OCI-M2 (cell line): Measurements from ENCODE around the gene DNAJC21.
A peak's percentile ranks its signal among the peaks of the same experiment; 100 is the strongest.

ENCODE experiments used
- DNase-seq: peaks from one replicate; lab custom pipeline; 2025; ENCODE audit not compliant: unreplicated experiment; lab: John Stamatoyannopoulos, UW

Gene DNAJC21

DNA sequence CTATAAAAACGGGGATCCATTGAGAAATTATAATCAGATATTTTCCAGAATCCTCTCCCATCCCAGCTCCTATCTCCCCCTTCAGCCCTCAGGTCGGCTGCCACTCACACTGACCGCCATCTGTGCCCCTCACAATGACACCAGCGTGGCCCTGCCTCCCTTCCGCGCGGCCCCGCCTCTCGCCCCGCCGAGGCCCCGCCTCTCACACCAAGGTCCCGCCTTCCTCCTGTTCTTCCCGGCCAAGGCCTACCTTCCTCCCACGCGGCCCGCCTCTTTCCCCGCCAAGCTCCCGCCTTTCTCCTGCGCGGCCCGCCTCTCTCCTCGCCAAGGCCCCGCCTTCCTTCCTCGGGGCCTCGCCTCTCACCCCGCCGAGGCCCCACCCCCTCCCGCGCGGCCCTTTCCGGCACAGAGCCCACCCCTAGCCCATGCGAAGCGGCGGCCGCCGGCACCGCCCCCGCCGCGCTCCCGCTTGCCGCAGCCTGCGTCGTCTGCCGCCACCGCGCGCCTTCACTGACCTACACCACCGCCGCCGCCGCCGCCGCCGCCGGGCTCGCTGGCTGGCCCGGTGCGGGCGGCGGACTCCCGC, at the start of gene DNAJC21:
TSS of gene DNAJC21 (plus strand) at position 426 of the 586 bp plus-strand sequence. CDS start 261 bp downstream, outside the sequence.
- peak; percentile 51 for DNase-seq

DNA sequence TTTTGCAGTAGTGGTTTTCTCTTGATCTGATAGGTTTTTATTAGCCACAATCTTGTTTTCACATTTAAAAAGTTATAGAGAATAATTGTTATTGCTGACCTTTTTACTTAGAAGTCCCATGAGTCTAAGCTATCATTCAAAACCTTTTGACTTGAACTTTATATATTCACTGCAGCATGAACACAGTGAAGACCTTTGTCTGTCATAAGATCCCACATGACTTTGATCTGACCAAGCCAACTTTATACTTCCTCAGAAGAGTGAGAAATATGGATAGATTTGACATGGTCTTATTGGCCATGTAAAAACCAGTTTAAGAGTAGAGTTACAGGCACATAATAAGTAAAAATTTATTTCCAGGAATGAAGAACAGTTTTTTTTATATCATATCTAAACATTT, 48.1 kb upstream of the DNAJC21 start:
- no peak for DNase-seq

DNA sequence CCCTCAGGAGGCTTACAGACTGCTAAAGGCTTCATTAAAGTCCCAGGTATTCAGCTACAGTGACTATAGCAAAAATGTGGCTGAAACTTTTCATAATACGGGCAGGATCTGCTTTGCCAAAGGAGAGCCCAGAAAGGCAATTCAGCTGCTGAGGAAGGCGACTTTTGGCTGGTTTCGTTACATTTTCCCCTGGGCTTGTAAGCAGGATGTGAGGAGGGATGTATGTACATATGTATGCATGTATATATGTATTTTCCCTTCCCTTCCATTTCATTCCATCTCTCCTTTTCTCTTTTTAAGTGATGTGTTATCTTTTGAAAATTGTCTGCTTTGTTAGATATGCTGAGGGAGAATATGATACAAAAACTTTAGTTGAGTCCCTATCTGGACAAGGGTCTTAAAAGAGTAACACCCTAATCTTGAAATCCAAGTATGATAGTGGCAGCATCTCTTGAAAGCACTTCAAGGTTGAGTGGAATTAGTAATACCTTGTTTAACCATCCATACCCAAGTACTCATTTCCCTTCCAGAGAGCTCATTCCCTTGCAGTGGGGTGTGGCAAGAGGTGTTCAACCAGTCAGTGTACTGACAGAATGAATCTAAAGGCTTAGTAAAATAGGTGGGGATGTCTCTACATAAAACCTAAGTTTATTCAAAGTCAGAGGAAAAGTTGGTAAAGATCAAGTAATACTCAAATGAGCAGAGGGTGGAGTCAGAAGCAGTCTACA, 42.8 kb upstream of the DNAJC21 start:
- no peak for DNase-seq

DNA sequence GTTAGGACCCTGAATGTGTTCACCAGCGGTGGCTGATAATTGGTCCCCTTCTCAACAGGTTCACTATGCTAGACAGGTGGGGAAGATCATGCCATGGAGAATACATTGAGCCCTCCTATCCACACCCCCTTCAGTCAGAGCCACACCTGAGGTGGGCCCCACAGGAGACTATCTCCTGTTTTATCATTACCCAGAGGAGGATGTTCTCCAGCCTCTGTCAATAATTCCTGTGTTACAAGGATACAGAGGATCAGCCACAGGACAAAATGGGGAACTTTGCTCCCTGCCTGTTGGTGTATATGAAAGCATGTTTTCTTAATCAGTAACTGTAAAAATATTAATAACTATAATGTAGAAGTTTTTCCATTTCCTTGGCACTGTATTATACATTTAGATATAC, 40.0 kb upstream of the DNAJC21 start:
- DNase-seq = no peak

DNA sequence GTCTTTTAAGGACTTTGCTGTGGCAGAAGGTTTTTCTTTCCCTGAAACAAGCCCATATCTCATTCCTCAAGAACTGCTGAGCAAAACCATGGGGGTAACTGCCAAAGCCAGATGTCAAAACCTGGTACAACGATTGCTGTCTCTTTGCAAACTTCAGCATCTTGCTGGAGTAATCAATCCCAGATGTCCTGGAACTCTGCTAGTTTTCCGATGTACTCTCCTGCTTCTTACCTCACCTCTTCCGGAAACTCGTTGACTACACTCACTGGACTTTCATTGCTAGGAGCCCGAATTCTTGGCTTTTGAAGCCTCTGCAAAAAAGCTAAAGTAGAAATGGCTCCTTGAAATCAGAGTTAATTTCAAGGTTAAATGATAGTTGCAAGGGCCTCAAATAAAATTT, 37.4 kb upstream of the DNAJC21 start:
- no peak for DNase-seq

DNA sequence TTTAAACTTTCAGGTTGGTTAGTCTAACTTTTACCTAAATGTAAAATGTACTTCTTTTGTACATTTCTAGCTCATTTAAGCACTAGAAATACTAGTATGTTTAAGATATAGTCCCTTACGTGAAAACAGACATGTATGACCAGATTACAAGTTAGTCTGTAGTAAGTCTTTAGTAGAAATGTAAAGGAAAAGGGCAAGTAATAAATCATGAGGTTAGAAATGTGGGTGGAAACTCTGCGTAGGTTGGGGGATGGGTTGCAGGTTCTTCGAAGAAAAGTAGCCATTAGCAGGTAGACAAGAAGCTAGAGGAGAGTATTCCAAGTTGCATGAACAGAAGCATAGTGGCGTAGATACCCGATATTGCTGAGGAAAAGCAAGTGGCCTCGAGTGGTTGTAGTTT, 36.9 kb upstream of the DNAJC21 start:
- no peak for DNase-seq

DNA sequence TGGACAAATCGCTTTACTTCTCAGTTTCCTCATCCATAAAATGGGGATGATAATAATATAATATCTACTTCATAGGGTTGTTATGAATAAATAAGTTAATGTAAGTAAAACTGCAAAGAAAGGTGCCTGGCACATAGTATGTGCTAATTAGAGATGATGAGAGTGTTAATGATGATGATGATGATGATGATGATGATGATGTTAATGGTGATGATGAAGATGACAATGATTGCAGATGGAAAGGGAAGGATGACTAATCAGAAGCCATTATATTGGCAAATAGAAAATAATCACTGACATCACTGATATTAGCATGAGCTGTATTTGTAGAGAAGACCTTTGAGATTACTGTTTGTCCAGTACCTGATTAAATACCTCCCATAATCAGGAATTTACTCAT, 34.6 kb upstream of the DNAJC21 start:
- DNase-seq = no peak

DNA sequence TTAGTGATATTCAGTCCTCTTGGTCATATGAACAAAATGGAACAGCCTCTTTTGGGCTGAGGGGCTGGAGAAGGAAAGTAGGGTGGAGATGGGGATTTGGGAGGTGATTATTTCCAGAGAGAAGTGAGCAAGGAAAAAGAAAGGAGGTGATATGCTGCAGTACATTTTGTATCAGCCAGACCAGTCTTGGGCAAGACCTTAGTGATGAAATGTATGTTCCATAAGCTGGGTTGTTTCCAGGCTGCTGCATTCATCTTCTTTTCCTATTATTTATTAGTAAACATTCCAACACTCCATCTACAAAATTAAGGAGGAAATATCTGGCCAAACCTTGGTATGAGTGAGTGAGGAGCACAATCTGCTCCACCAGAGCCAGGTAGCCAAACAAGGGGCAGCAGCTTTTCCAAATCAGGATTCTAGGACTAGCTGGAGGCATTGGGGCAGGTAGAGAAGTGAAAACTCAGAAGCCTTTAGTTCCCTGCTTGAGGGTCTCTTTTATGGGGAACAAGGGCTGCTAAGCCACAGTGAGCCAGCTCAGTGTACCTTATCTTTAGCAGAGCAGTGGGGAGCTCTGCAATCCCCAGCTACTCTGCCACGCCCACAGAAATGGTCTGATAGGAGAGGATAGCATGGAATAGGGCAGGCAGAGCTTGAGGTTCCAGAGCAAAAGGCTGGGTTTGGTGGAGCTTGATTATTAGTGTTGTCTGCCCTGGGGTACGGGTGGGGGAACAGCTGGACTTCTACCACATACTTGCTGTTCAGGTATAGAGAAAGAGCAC, 33.5 kb upstream of the DNAJC21 start:
- DNase-seq = no peak

DNA sequence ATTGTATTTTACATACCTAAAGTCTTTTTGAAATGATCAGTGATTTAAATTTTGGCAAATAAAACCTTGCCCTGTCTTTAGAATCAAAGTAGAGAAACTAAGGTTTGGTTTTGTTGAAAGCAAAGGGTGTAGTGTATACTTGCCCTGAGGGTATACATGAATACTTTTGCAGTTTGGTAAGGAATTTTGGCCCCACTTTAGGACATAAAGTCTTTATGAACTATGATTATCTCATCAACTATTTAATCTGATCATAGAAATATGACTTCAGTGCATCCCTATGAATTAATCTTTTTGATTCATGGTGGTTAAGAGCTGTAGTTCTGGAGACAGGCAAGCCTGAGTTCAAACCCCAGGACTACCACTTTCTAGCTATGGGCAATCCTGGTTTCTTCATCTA, 31.7 kb upstream of the DNAJC21 start:
- no peak for DNase-seq

DNA sequence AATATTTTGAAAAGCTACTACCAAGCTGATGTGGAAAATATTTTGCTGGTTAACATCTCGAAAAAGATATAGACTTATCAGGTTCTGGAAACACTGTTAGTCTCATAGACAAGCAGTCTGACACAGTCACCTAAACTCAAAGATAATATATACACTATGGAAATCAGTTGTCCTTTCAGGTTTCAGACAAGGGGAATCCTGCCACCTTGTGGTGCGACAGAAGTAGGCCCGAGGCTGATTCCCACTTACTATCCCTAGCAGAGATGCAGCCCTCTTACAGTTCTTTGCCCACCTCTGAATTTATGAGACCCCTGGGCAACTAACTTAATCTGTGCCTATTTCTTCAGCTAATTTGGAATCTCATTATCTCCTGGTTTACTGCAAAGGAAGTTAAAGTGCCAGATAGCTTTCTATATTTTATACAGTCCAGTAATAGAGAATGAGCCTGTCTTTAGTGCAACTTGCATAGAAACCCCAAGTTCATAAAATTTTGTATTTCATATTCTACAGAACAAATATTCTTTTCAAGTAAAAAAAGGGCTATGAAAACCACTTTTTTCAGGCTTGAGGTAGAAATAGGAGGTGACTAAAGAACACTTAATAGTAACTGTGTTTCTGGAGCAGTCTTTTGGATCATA, 31.0 kb upstream of the DNAJC21 start:
- DNase-seq = peak; percentile 1

DNA sequence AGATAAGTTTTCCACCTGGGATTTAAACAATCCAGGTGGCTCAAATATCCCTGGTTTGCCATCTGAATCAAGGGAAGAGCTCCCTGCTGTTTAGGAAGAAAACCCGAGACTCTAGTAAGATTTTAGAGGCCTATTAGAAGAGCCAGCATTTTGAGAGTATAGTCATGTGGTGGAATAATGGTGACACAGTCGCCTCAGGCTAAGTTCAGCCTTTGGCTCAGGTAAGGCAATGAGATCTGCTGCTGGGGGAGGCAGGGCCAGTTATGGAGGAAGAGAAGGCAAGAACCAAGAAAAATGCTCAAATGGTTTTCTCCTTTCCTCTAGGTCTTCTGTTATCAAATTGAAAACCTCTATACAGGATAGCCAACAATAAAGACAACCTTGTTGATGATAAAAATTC, 30.3 kb upstream of the DNAJC21 start:
- no peak for DNase-seq

DNA sequence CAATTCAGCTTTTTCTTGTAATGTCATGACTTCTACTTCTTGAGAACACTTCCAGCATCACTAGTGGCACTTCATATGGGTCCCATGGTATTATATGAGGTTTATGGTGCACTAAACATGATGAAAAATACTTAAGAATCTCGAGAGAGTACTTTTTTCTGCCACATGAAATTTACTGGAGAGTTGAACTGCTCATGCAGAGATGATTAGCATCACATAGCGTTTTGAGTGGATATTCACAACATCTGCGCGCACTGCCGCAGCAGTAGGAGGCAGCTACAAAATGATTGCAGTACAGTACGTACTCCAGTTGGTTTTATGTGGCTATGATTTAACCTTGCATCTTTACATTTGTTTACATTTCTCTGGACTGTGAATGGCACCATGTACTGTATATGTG, 28.7 kb upstream of the DNAJC21 start:
- DNase-seq = no peak

DNA sequence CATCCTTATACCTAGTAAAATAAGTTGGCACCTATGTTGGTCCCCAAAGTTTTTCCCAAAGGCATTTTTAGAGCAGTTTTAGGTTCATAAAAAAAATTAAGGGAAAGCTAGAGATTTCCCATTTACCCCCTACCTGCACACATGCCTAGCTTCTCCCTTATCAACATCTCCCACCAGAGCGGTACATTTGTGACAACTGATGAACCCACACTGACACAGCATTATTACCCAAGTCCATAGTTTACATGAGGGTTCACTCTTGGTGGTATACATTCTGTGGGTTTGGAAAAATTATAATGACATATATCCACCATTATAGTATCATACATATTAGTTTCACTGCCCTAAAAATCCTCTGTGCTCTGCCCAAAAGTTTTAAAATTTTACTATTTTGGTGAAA, 26.1 kb upstream of the DNAJC21 start:
- DNase-seq = no peak

DNA sequence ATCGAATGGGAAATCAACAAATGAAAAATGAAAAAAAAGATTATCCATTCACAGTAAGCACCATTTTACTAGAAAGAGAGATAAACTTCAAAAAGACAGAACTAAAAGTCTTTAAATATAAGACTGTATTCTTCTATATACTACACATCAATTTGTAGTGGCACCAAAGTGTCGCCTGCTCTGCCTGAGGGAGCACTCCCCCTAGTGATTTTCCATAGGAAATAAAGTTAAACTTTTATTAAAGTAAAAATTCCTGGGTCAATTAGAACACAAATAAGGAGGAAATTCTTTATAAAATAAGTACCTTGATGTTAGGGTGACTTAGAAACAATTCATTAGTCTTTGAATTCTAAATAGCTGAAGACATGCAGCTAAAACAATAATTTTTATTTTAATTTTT, 23.8 kb upstream of the DNAJC21 start:
- DNase-seq = no peak

DNA sequence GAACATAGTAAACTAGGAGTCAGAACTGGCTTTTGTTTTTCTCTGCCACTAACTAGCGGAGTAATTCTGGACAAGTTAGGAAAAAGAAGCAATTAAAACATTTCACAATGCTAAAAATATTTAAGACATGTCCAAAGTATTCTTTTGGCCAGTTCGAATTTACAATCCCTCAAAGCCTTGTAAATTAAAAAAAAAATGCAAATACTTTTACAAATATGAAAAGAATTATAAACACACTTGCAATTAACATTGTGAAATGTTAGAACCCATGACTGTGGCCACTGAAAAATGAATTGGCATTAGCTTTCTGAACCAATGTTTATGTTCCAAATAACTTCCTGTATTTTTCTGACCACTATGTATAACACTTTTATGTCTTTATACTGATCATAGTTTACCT, 16.3 kb upstream of the DNAJC21 start:
- DNase-seq = no peak

DNA sequence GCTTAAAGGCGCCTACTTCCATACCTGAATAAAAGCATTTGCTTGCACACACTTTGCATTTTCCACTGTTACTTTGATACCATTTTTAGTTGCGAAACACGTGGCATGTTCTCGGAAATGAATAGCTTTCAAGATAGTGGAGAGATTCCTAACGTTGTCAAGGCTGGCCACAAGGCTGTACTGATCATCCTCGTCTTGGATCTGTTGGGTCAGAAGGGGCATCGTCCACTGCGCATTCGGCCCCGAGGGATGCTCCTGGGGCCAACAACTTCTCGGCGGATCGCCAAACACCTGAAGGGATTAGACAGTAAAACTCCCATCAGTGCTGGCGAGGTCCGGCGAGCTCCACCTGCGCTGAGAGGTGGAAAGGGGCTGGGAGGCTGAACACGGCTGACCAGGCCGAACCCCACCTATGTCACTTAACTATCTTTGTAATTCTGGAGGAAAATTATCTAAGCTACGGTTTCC, 14.7 kb upstream of the DNAJC21 start:
- no peak for DNase-seq

DNA sequence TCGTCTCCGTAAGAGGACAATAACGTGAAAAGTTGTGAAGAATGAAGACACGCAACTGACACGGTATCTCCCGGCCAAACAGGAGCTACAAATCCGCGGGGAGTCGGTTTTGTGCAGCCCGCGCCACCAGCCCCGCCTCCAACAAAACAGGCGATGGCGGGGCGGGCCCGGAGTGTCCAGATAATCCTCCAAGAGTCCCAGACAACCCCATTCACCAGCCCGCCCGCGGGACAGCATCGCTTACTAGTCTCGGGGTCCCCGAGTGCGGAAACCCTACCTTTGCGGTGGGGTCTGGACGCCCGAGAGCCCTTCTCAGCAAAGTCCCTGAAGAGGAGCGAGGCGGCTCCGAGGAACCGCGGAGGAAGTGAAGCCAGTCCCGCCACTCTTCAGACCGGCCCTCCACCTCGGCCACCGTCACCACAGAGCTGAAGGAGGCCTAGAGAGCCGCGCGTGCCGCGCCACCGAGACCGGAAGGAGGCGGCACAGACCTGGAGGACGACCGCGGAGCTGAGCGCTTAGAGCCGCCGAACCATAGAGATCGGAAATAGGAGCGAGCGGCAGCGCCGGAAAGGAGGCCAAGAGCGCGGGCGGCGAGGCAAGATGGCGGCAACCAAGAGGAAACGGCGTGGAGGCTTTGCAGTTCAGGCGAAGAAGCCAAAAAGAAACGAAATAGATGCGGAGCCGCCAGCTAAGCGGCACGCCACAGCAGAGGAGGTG, 14.1 kb upstream of the DNAJC21 start, which contains the start of the genes BRIX1 and RAD1:
TSS of gene BRIX1 (plus strand) at position 573 of the 717 bp plus-strand sequence. CDS start at position 601, 28 bp downstream.
TSS of gene RAD1 (minus strand) at position 366 of the 717 bp plus-strand sequence. CDS start 612 bp downstream, outside the sequence.
- DNase-seq = peak; percentile 24

DNA sequence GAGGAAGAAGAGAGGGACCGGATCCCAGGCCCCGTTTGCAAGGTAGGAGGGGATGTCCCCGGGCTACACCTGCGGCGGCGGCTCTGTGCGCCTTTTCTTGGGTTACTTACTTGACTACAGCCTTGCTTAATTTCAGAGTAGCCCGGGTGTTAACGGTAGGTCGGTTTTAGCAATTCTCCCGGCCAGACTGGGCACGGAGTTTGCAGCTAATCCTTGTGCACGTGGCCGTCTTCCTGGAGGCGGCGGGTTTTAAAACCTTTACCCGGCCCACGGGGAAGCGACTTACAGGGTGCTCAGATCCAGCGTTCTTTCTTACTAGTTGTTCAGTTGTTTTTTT, 13.5 kb upstream of the DNAJC21 start:
- no peak for DNase-seq

DNA sequence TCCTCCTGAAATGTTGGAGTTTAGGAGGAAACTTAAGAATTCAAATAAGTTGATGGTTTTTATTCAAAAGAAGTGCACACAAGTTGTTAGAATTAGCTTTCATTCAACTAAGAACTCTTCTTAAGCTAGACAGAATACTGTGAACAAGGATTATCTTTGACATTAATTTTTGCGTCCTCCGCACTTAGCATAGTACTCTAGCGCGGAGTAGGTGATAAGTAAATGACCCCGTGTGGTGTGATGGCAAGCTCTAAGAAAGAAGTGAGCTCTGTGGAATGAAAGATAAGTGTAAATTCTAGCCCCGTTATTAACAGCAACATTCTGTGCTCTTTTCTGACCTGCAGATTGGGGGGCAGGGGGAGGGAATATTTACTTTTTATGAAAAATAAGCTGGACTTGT, 12.8 kb upstream of the DNAJC21 start:
- no peak for DNase-seq

DNA sequence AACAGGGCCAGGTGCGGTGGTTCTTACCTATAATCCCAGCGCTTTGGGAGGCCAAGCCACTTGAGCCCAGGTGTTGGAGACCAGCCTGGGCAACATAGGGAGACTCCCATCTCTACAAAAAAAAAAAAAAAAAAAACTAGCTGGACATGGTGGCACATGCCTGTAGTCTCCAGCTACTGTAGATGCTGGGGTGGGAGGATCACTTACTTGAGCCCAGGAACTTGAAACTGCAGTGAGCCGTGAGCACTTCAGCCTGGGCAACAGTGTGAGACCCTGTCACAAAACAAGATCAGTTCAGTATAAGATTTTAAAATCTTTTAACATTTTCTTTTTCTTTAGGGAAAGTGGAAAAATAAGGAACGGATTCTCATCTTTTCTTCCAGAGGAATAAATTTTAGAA, 11.3 kb upstream of the DNAJC21 start:
- no peak for DNase-seq

DNA sequence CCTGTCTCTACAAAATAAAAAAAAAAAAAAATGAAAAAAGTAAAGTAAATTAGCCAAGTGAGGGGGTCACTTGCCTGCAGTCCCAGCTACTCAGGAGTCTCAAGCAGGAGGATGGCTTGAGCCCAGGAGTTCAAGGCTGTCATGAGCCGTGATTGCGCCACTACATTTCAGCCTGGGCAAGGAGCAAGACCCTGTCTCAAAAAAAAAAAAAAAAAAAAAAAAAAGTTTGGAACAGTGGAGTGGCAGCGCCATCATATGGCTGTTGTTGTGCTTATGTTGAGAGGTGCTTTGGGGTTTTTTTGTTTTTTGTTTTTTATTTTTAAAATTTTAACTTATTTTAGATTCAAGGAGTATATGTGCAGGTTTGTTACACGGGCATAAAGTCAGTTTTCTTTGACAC, 10.3 kb upstream of the DNAJC21 start:
- no peak for DNase-seq
